HEK293 (cell line): ENCODE measurements around the gene MARK2.

Source experiments
- CTCF ChIP-seq: fragments of 450-650 bp; formaldehyde crosslinking; IDR thresholded peaks from 2 replicates; pipeline ENCODE4 v1.5.1; 2016; ENCODE audit warnings: missing biosample characterization, missing genetic modification characterization
- ELK4 ChIP-seq: IDR thresholded peaks from 2 replicates; pipeline ENCODE4 v1.6.1; 2011; ENCODE audit warnings: mild to moderate bottlenecking, low read depth, low read length, borderline replicate concordance
- REST ChIP-seq: fragments of 450-650 bp; formaldehyde crosslinking; IDR thresholded peaks from 2 replicates; pipeline ENCODE4 v1.5.1; 2016; ENCODE audit warnings: missing biosample characterization, missing genetic modification characterization
- ZBTB26 ChIP-seq: fragments of 450-650 bp; formaldehyde crosslinking; optimal IDR thresholded peaks from 2 replicates; pipeline ENCODE3; 2016; ENCODE audit warnings: missing biosample characterization, mild to moderate bottlenecking, missing genetic modification characterization
- ZIC2 ChIP-seq: fragments of 450-650 bp; formaldehyde crosslinking; IDR thresholded peaks from 2 replicates; pipeline ENCODE4 v1.5.1; 2016; ENCODE audit warnings: missing biosample characterization, missing genetic modification characterization
- ZNF580 ChIP-seq: fragments of 450-650 bp; formaldehyde crosslinking; IDR thresholded peaks from 2 replicates; pipeline ENCODE4 v1.5.1; 2016; ENCODE audit warnings: missing biosample characterization, missing genetic modification characterization
- ZNF76 ChIP-seq: fragments of 450-650 bp; formaldehyde crosslinking; IDR thresholded peaks from 2 replicates; pipeline ENCODE4; 2016; ENCODE audit warnings: low read depth, missing biosample characterization, missing genetic modification characterization, borderline replicate concordance

GRCh38 chr11:63873311-63873710, 34.4 kb downstream of the MARK2 start:
- TF ChIP-seq ZIC2: no peak
- TF ChIP-seq CTCF (tag by site-specific recombination): no peak
- no peak for TF ChIP-seq ELK4
- no peak for TF ChIP-seq REST
- no peak for TF ChIP-seq ZBTB26 (tag by site-specific recombination)
- no peak for TF ChIP-seq ZNF580 (tag by site-specific recombination)
- no peak for TF ChIP-seq ZNF76
